H1 (cell line): Measurements from ENCODE around the gene UCN. TPM values are rescaled to one million over a fixed set of nuclear protein-coding genes. Genes with fewer than 3 reads are reported as not detected.
A peak's percentile ranks its signal among the peaks of the same experiment; 100 is the strongest.
"Not testable (repeated sequence)": the region's sequence is repeated elsewhere in the genome, so short reads cannot be mapped to it uniquely, and the experiment has no call there.

ENCODE experiments used
- CTCF ChIA-PET: fragments of 300-600 bp; sonication (Branson Sonifier 250); formaldehyde crosslinking; loops from one replicate; lab custom pipeline; 2021; ENCODE audit not compliant: partially characterized antibody; lab: Charles Lee
- POLR2A ChIA-PET: fragments of 300-600 bp; sonication (Branson Sonifier 250); formaldehyde crosslinking; loops from one replicate; lab custom pipeline; 2021; ENCODE audit warnings: inconsistent platforms; ENCODE audit not compliant: partially characterized antibody; lab: Charles Lee
- DNase-seq, 2 experiments: peaks; one replicate each; pipeline versions ENCODE4 v3.0.0 to v3.0.0-alpha.2; 2010 to 2022; ENCODE audit warnings: low spot score in 2 of 2, low read depth in 1 of 2, mixed read lengths in 1 of 2
- FAIRE-seq: peaks from 2 replicates; lab custom pipeline; 2011; peaks lifted over from hg19 to GRCh38; lab: Jason Lieb, UNC
- H2AFZ ChIP-seq: 2 replicates; pipeline ENCODE4 v1.8.1; 2012; ENCODE audit warnings: low read length, inconsistent platforms
- H2AK5ac ChIP-seq: 2 replicates; pipeline ENCODE4 v1.6.1; 2013; ENCODE audit warnings: low read depth, low read length
- H2BK120ac ChIP-seq: replicated peaks from 2 replicates; pipeline ENCODE3; 2013; ENCODE audit warnings: low read depth, low read length, inconsistent platforms
- H2BK12ac ChIP-seq: 2 replicates; pipeline ENCODE4 v1.6.1; 2013; ENCODE audit warnings: low read depth, low read length
- H2BK15ac ChIP-seq: 2 replicates; pipeline ENCODE4 v1.6.1; 2013; ENCODE audit warnings: low read length
- H2BK20ac ChIP-seq: 2 replicates; pipeline ENCODE4 v1.6.1; 2013; ENCODE audit warnings: low read length
- H2BK5ac ChIP-seq: 2 replicates; pipeline ENCODE4 v1.6.1; 2013; ENCODE audit warnings: low read depth, low read length
- H3K14ac ChIP-seq: 2 replicates; pipeline ENCODE4 v1.6.1; 2013; ENCODE audit warnings: inconsistent platforms; ENCODE audit not compliant: insufficient read length
- H3K18ac ChIP-seq: 2 replicates; pipeline ENCODE4 v1.6.1; 2013; ENCODE audit warnings: low read length; ENCODE audit errors: extremely low read depth
- H3K23ac ChIP-seq: 2 replicates; pipeline ENCODE4 v1.6.1; 2013; ENCODE audit warnings: inconsistent platforms; ENCODE audit not compliant: insufficient read length
- H3K23me2 ChIP-seq: 2 replicates; pipeline ENCODE4 v1.6.1; 2013; ENCODE audit warnings: low read depth, low read length
- H3K27ac ChIP-seq: 2 replicates; pipeline ENCODE4 v1.6.1; 2011; ENCODE audit warnings: low read depth, low read length, inconsistent platforms
- H3K27me3 ChIP-seq, 4 experiments: replicated peaks in 1 of 4; 1 replicate in 1 of 4; 2 replicates in 3 of 4; pipeline versions ENCODE4 v1.6.1 to v1.8.1; 2011 to 2013; ENCODE audit warnings: low read length in 3 of 4, mild to moderate bottlenecking in 3 of 4, inconsistent platforms in 2 of 4, mixed read lengths in 2 of 4, moderate library complexity in 1 of 4; ENCODE audit not compliant: control insufficient read depth in 3 of 4, insufficient read depth in 3 of 4; ENCODE audit errors: extremely low read depth in 1 of 4
- H3K36me3 ChIP-seq, 4 experiments: 2 replicates each; pipeline versions ENCODE4 v1.6.1 to v1.8.1; 2011 to 2013; ENCODE audit warnings: mild to moderate bottlenecking in 4 of 4, low read length in 3 of 4, moderate library complexity in 2 of 4, control low read depth in 1 of 4, inconsistent platforms in 1 of 4; ENCODE audit not compliant: insufficient read depth in 4 of 4, control insufficient read depth in 2 of 4
- H3K4ac ChIP-seq: replicated peaks from 2 replicates; pipeline ENCODE3; 2013; ENCODE audit warnings: low read length, low read depth, mixed read lengths, inconsistent platforms; ENCODE audit not compliant: insufficient read length
- H3K4me1 ChIP-seq, 4 experiments: replicated peaks in 1 of 4; 1 replicate in 1 of 4; 2 replicates in 3 of 4; pipeline versions ENCODE4 v1.6.1 to v1.8.1; 2011 to 2013; ENCODE audit warnings: low read length in 3 of 4, inconsistent platforms in 2 of 4, mixed read lengths in 1 of 4; ENCODE audit not compliant: insufficient read depth in 4 of 4, control insufficient read depth in 3 of 4
- H3K4me2 ChIP-seq, 2 experiments: 2 replicates each; pipeline versions ENCODE4 v1.6.1 to v1.8.1; 2011 to 2013; ENCODE audit warnings: low read depth in 2 of 2, low read length in 2 of 2, control low read depth in 1 of 2, inconsistent platforms in 1 of 2, mild to moderate bottlenecking in 1 of 2; ENCODE audit not compliant: insufficient read depth in 1 of 2
- H3K4me3 ChIP-seq, 4 experiments: fragments of 200-600, 300-600 bp in 1 of 4; sonication (generic), shearing (Covaris generic), sonication (Bioruptor Twin) in 1 of 4; 2 replicates each; pipeline versions ENCODE4 v1.5.1 to v1.8.1; 2011 to 2016; ENCODE audit warnings: low read length in 4 of 4, low read depth in 3 of 4, control low read depth in 2 of 4, inconsistent platforms in 2 of 4, mild to moderate bottlenecking in 2 of 4, mixed read lengths in 1 of 4, moderate library complexity in 1 of 4; ENCODE audit not compliant: insufficient read depth in 2 of 4; ENCODE audit errors: extremely low read depth in 1 of 4
- H3K56ac ChIP-seq: replicated peaks from 2 replicates; pipeline ENCODE3; 2013; ENCODE audit warnings: low read depth, mild to moderate bottlenecking, mixed read lengths, low read length, inconsistent platforms; ENCODE audit not compliant: insufficient read length
- H3K79me1 ChIP-seq: 2 replicates; pipeline ENCODE4 v1.6.1; 2013; ENCODE audit warnings: low read depth, low read length, control low read depth
- H3K79me2 ChIP-seq, 2 experiments: 2 replicates each; pipeline versions ENCODE4 v1.6.1 to v1.8.1; 2012 to 2013; ENCODE audit warnings: low read length in 2 of 2, mild to moderate bottlenecking in 2 of 2, inconsistent platforms in 1 of 2; ENCODE audit not compliant: insufficient read depth in 2 of 2, control insufficient read depth in 1 of 2
- H3K9ac ChIP-seq, 4 experiments: replicated peaks in 1 of 4; 1 replicate in 1 of 4; 2 replicates in 3 of 4; pipeline versions ENCODE4 v1.6.1 to v1.8.1; 2011 to 2013; ENCODE audit warnings: low read depth in 3 of 4, low read length in 3 of 4, control low read depth in 2 of 4, mild to moderate bottlenecking in 2 of 4, moderate library complexity in 2 of 4, inconsistent platforms in 1 of 4; ENCODE audit errors: extremely low read depth in 1 of 4
- H3K9me3 ChIP-seq, 2 experiments: 2 replicates each; pipeline versions ENCODE4 v1.6.1 to v1.8.1; 2012 to 2013; ENCODE audit warnings: mild to moderate bottlenecking in 2 of 2, moderate library complexity in 2 of 2, control low read depth in 1 of 2, inconsistent platforms in 1 of 2, low read depth in 1 of 2, low read length in 1 of 2, mixed read lengths in 1 of 2; ENCODE audit not compliant: insufficient read depth in 2 of 2
- H4K20me1 ChIP-seq, 2 experiments: replicated peaks in 1 of 2; 2 replicates each; pipeline versions ENCODE3 to v1.8.1; 2011 to 2013; ENCODE audit warnings: inconsistent platforms in 2 of 2, low read length in 2 of 2, mild to moderate bottlenecking in 1 of 2; ENCODE audit not compliant: insufficient read depth in 2 of 2, control insufficient read depth in 1 of 2
- H4K5ac ChIP-seq: 2 replicates; pipeline ENCODE4 v1.6.1; 2013; ENCODE audit warnings: low read length, low read depth, mixed read lengths, inconsistent platforms; ENCODE audit not compliant: insufficient read length
- H4K8ac ChIP-seq: 2 replicates; pipeline ENCODE4 v1.8.0; 2013; ENCODE audit warnings: mild to moderate bottlenecking, moderate library complexity, low read length, inconsistent platforms; ENCODE audit not compliant: insufficient read depth; ENCODE audit errors: extremely low read depth
- H4K91ac ChIP-seq: replicated peaks from 2 replicates; pipeline ENCODE3; 2013; ENCODE audit warnings: low read length, mixed read lengths, inconsistent platforms; ENCODE audit not compliant: insufficient read length
- WGBS, 2 experiments: shearing (Covaris generic) in 1 of 2; methylation state at CpG; one replicate each; pipeline versions ENCODE4 v1.1.6 to v1.1.7; 2013 to 2015; ENCODE audit warnings: low lambda C conversion rate in 2 of 2, mixed read lengths in 2 of 2, inconsistent platforms in 1 of 2, low coverage in 1 of 2, missing lambda C conversion rate in 1 of 2; ENCODE audit not compliant: insufficient replicate concordance in 2 of 2, insufficient coverage in 1 of 2, insufficient read length in 1 of 2; ENCODE audit errors: extremely low coverage in 1 of 2, missing lambda C conversion rate in 1 of 2; 5-methylcytosine and 5-hydroxymethylcytosine counted together
- polyA plus RNA-seq, 7 experiments: library from polyadenylated mRNA; depleted of rRNA in 3 of 7; stranded (reverse) in 5 of 7; unstranded in 2 of 7; fragments of >200 nt in 5 of 7; fragments of 200-250 nt in 2 of 7; gene quantifications; 1 replicate in 5 of 7; 2 replicates in 1 of 7; 4 replicates in 1 of 7; pipeline versions ENCODE4 v1.2.1 to v1.2.3, GENCODE V29; 2011 to 2013; ENCODE audit warnings: missing spikeins in 2 of 7, mixed read lengths in 2 of 7
- total RNA-seq: library from RNA; stranded (reverse); fragmentation: NEBNext Ultra II Directional; extraction: Animal tissue kit (Norgen Biotek cat#: 25700); gene quantifications from 2 replicates; pipeline ENCODE4 v1.2.1, GENCODE V29; 2021

UCN gene
- total and polyA plus RNA-seq, 2 of the 8 experiments (the other 6 are each of a cell fraction or from before 2014, with no cell fraction given): 0.35 TPM; not detected in 1

- not testable (repeated sequence) for H3K18ac ChIP-seq, H3K14ac ChIP-seq, H4K5ac ChIP-seq, H2BK15ac ChIP-seq, FAIRE-seq, H2BK120ac ChIP-seq, H4K20me1 ChIP-seq, H3K27me3 ChIP-seq, H4K91ac ChIP-seq, H3K4ac ChIP-seq, H2AFZ ChIP-seq, H2BK20ac ChIP-seq, DNase-seq, H3K27ac ChIP-seq, H3K4me3 ChIP-seq, H2BK5ac ChIP-seq, H3K56ac ChIP-seq, H2AK5ac ChIP-seq, H3K23ac ChIP-seq, H3K9me3 ChIP-seq, H3K79me1 ChIP-seq, H3K36me3 ChIP-seq, H3K23me2 ChIP-seq, H3K9ac ChIP-seq, H2BK12ac ChIP-seq, H4K8ac ChIP-seq
- Histone ChIP-seq H3K79me2 (peaks cover 12 to 83% of the 10 kb centered on the region in 2 experiments; a peak in 3 of 4 replicates), H3K4me1 (peaks cover 0 to 12% (median 4%) of the 10 kb centered on the region in 4 experiments; a peak in 4 of 7 replicates), H3K4me2 (peak overlapping the region; percentile 31 to 62; a peak in 2 of 4 replicates)
- POLR2A ChIA-PET: interaction anchor here (0.9 to 9.5 kb wide), 13 partner anchors 9 to 116 kb away, joined by 3 to 135 read pairs (median 4); partner anchors contain the start of genes EIF2B4, MPV17, NRBP1 and PPM1G
- WGBS, 2 experiments: 91% methylated on average over 5 of the region's 5 CpGs; no CpG with 5 or more reads in 1 of the 2 experiments
- CTCF ChIA-PET: interaction anchor here (0.7 to 1.6 kb wide), 5 partner anchors 14 to 358 kb away, joined by 3 to 5 read pairs (median 4); partner anchors contain the start of genes EIF2B4 and SNX17
Observed at GRCh38 chr2:27353386-27353761, 45.1 kb upstream of the UCN start.
